T-helper 2 cell treated with Interferon-gamma antibody and Interleukin-4, amounts not matched to agents 100 ng/mL and 5 ng/mL, for 36 hours (primary cell): ENCODE measurements around the gene CD14. TPM values are rescaled to one million over a fixed set of nuclear protein-coding genes. Genes with fewer than 3 reads are reported as not detected.
"Not testable (repeated sequence)": the region's sequence is repeated elsewhere in the genome, so short reads cannot be mapped to it uniquely, and the experiment has no call there.

ENCODE experiments used
- intact Hi-C: fragments of 100-400 bp; cut with micrococcal nuclease; formaldehyde crosslinking; loops from one replicate; pipeline ENCODE4 v1.15.1; 2023
- total RNA-seq: library from RNA; stranded (reverse); gene quantifications from 2 replicates; pipeline ENCODE4 v1.2.3, GENCODE V29; 2022

CD14 gene
- total RNA-seq, 1 donor from 2014 or later, result 0.27 TPM

GRCh38 chr5:140596321-140596741, 36.6 kb downstream of the CD14 start:
- intact Hi-C loops, result no loop called here

GRCh38 chr5:140595538-140596300, 37.3 kb downstream of the CD14 start:
- intact Hi-C loops, result no loop called here

GRCh38 chr5:140594169-140594568, 38.8 kb downstream of the CD14 start:
- intact Hi-C loops, result no loop called here

DNA sequence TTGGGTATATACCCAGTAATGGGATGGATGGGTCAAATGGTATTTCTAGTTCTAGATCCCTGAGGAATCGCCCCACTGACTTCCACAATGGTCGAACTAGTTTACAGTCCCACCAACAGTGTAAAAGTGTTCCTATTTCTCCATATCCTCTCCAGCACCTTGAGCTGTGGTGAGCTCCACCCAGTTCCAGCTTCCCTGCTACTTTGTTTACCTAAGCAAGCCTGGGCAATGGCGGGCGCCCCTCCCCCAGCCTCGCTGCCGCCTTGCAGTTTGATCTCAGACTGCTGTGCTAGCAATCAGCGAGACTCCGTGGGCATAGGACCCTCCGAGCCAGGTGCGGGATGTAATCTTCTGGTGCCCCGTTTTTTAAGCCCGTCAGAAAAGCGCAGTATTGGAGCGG, 39.9 kb downstream of the CD14 start:
- intact Hi-C loops, result not testable (repeated sequence)

- intact Hi-C loops, result no loop called here
These were observed 41.1 kb downstream of the CD14 start for GRCh38 chr5:140591747-140592372.

DNA sequence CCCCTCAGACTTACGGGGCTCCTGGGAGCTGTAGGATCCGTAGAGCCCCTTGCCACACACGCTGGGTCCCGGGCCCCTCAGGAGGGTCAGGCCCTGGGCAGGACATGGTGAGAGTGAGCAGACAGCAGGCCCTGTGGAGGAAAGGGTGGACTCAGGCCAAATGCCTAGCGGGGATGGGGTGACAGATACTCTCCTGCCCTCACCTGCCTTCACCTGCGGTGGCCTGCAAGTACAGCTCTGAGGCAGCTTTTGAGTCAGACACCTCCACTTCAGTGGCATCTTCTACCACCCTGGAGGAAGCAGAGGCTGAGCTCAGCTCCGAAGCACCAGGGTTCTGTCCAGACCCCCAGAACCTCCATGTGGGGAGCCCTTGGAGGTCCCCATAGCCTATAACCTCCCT, 42.1 kb downstream of the CD14 start:
- intact Hi-C loops, result no loop called here

DNA sequence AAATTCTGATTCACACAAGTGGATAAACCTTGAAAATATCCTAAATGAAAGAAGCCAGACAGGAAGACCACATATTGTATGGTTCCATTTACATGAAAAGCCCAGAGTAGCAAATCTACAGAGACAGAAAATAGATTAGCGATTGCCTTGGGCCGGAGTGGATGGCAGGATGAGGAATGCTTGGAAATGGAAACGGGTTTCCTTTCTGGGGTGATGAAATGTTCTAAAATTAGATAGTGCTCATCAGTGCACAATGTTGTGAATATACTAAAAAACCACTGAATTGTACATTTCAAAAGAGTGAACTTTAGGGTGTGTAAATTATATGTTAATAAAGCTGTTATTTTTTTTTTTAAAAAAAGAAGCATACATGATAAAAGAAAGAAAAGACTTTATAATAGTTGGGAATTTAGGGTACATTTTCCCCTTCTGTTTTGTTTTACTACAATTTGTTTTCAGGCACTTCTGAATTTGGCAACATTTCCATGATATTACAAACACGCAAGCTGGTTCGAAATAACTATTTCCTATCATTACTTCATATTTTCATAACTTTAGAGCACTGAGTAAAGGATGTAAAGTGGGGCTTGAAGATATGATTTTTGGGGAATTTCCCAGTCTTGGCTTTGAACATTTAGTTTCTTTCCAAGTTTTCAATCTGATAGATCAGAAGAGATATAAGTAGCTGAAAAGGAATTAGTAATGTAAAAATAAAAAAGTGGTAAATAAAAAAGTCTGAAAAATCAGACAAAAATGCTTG, 44.5 kb downstream of the CD14 start:
- intact Hi-C loops, result no loop called here

DNA sequence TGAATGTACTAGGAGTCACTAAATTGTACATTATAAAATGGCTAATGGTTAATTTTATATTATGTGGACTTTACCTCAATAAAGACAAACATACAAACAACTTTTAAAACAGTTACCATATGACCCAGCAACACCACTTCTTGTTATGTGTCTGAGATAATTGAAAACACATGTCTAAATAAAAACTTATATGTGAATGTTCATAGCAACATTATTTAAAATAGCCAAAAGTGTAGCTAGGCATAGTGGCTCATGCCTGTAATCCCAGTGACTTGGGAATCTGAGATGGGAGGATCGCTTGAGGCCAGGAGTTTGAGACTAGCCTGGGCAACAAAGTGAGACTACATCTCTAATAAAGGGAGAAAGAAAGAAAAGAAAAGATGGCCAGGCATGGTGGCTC, 45.5 kb downstream of the CD14 start:
- intact Hi-C loops, result no loop called here

Other genes starting within 250 kb of the CD14 start
- 128 and 134 TPM in 2 replicates for gene ANKHD1, start 231.3 kb downstream of the CD14 start, total RNA-seq
- 6.0 and 6.7 TPM in 2 replicates for gene EIF4EBP3, start 85.5 kb downstream of the CD14 start, total RNA-seq
- gene SRA1, start 75.7 kb downstream of the CD14 start, total RNA-seq, result 39.3 and 41.2 TPM in 2 replicates
- gene APBB3, start 68.6 kb downstream of the CD14 start, total RNA-seq, result 22.4 and 24.5 TPM in 2 replicates
- 86.4 and 93.4 TPM in 2 replicates for gene SLC35A4, start 68.3 kb downstream of the CD14 start, total RNA-seq
- gene TMCO6, start 6.3 kb upstream of the CD14 start, total RNA-seq, result 36.4 and 38.6 TPM in 2 replicates
- 68.5 and 73.4 TPM in 2 replicates for gene NDUFA2, start 14.5 kb upstream of the CD14 start, total RNA-seq
- 111 and 115 TPM in 2 replicates for gene IK, start 14.7 kb upstream of the CD14 start, total RNA-seq
- 35.9 and 36.9 TPM in 2 replicates for gene WDR55, start 31.7 kb upstream of the CD14 start, total RNA-seq
- gene DND1, start 40.4 kb upstream of the CD14 start, total RNA-seq, result 2.8 and 3.2 TPM in 2 replicates
- gene HARS1, start 58.2 kb upstream of the CD14 start, total RNA-seq, result 83.4 and 84.8 TPM in 2 replicates
- gene HARS2, start 58.3 kb upstream of the CD14 start, total RNA-seq, result 31.1 and 33.8 TPM in 2 replicates
- 56.7 and 57.6 TPM in 2 replicates for gene ZMAT2, start 67.3 kb upstream of the CD14 start, total RNA-seq
- gene PCDHA1, start 153.0 kb upstream of the CD14 start, total RNA-seq, result not detected in 2 replicates
- not detected in 2 replicates for gene PCDHA2, start 161.7 kb upstream of the CD14 start, total RNA-seq
- gene PCDHA3, start 167.9 kb upstream of the CD14 start, total RNA-seq, result not detected in 2 replicates
- not detected in 2 replicates for gene PCDHA4, start 173.9 kb upstream of the CD14 start, total RNA-seq
- not detected in 2 replicates for gene PCDHA5, start 188.4 kb upstream of the CD14 start, total RNA-seq
- gene PCDHA6, start 194.8 kb upstream of the CD14 start, total RNA-seq, result not detected in 2 replicates
- not detected in 2 replicates for gene PCDHA7, start 201.1 kb upstream of the CD14 start, total RNA-seq
- not detected in 2 replicates for gene PCDHA8, start 208.0 kb upstream of the CD14 start, total RNA-seq
- not detected in 2 replicates for gene PCDHA9, start 215.2 kb upstream of the CD14 start, total RNA-seq
- not detected in 2 replicates for gene PCDHA10, start 222.7 kb upstream of the CD14 start, total RNA-seq
- not detected in 2 replicates for gene PCDHA11, start 235.8 kb upstream of the CD14 start, total RNA-seq
- not detected in 2 replicates for gene PCDHA12, start 242.1 kb upstream of the CD14 start, total RNA-seq
- gene PCDHA13, start 248.9 kb upstream of the CD14 start, total RNA-seq, result not detected in 2 replicates